NCI-H345 (cell line): ENCODE results near the gene FAS.
"Not testable (repeated sequence)": the region's sequence is repeated elsewhere in the genome, so short reads cannot be mapped to it uniquely, and the experiment has no call there.

Experiments used
- DNase-seq: peaks from one replicate; lab custom pipeline; 2025; lab: John Stamatoyannopoulos, UW

Gene FAS

GRCh38 chr10:88992921-88993524, 2.4 kb downstream of the FAS start:
- no peak for DNase-seq

GRCh38 chr10:88994019-88994418, 3.4 kb downstream of the FAS start:
- DNase-seq: no peak

- no peak for DNase-seq
These were observed 4.7 kb downstream of the FAS start for GRCh38 chr10:88995156-88995876.

- no peak for DNase-seq
These were observed 6.3 kb downstream of the FAS start for GRCh38 chr10:88996927-88997326.

GRCh38 chr10:88999625-89000024, 9.0 kb downstream of the FAS start:
- no peak for DNase-seq

- no peak for DNase-seq
These were observed 10.6 kb downstream of the FAS start for GRCh38 chr10:89001024-89001728.

- no peak for DNase-seq
These were observed 11.1 kb downstream of the FAS start for GRCh38 chr10:89001729-89002072.

GRCh38 chr10:89002226-89002978, 11.8 kb downstream of the FAS start:
- no peak for DNase-seq

GRCh38 chr10:89003344-89003743, 12.7 kb downstream of the FAS start:
- no peak for DNase-seq

GRCh38 chr10:89007129-89007893, 16.7 kb downstream of the FAS start:
- no peak for DNase-seq

GRCh38 chr10:89018700-89019346, 28.2 kb downstream of the FAS start:
- DNase-seq: not testable (repeated sequence)

GRCh38 chr10:89019569-89020327, 29.1 kb downstream of the FAS start:
- DNase-seq: no peak

GRCh38 chr10:89021526-89021925, 30.9 kb downstream of the FAS start:
- DNase-seq: not testable (repeated sequence)

GRCh38 chr10:89022734-89023133, 32.1 kb downstream of the FAS start:
- DNase-seq: no peak

- DNase-seq: no peak
These were observed 34.9 kb downstream of the FAS start for GRCh38 chr10:89025453-89025852.

- no peak for DNase-seq
These were observed 38.6 kb downstream of the FAS start for GRCh38 chr10:89029181-89029580.

GRCh38 chr10:89029785-89030437, 39.3 kb downstream of the FAS start:
- peak; percentile 61 for DNase-seq

- DNase-seq: no peak
These were observed 40.2 kb downstream of the FAS start for GRCh38 chr10:89030791-89031190.

- DNase-seq: no peak
These were observed 41.7 kb downstream of the FAS start for GRCh38 chr10:89032141-89032891.
